CD4-positive, alpha-beta T cell treated with Interleukin-4 for 1 hour (primary cell): ENCODE measurements around the gene STAC2.
"Not testable (repeated sequence)": the region's sequence is repeated elsewhere in the genome, so short reads cannot be mapped to it uniquely, and the experiment has no call there.

ENCODE experiments used
- DNase-seq, 2 donors: peaks; one replicate each; pipeline ENCODE4 v3.0.0-alpha.2; 2020 to 2022

The STAC2 gene

DNA sequence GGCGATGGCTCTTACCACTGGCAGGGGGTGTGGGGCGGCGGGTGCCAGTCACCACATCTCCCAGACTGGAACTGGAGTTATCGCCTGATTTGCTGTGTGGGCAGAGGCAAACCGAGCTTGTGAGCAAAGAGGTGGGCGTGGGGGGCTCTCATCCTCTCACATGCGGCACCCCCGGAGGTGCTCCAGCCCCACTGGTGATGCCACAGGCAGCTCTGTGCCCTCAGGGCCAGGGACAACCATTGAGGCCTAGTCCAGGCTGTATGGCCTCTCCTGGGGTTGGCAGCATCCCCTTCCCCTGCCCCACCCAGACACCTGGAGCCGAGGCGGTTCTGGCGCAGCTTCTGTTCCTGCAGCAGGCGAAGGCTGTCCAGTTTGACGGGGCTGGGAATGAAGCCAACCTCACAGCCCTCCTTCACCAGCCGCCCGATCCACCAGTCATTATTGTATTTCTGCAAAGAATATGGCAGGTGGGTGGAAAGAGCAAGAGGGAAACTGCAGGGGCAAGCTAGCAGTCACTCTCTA lies 39.2 kb downstream of the STAC2 start:
- no peak for DNase-seq

DNA sequence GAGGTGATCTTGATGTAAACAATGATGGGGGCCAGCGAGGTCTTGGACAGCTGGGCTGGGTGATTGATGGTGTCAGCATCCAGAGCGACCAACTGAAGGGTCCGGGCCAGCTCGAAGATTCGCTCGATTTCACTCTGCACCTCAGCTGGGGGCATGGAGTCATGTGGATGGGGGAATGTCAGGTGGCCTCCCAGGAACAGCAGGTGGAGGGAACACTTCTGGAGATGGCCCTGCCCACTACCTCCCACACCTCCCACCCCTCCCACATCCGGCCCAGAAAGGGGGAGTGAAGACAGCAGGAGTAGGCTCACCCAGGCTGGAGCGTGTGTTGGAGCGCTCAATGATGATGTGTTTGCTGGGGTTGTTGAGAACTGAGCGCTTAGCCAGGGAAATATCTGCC lies 42.0 kb downstream of the STAC2 start:
- no peak for DNase-seq

- no peak for DNase-seq
Observed at GRCh38 chr17:39183045-39183444, 42.7 kb downstream of the STAC2 start.

GRCh38 chr17:39181303-39181702 lies 44.4 kb downstream of the STAC2 start:
- no peak for DNase-seq

DNA sequence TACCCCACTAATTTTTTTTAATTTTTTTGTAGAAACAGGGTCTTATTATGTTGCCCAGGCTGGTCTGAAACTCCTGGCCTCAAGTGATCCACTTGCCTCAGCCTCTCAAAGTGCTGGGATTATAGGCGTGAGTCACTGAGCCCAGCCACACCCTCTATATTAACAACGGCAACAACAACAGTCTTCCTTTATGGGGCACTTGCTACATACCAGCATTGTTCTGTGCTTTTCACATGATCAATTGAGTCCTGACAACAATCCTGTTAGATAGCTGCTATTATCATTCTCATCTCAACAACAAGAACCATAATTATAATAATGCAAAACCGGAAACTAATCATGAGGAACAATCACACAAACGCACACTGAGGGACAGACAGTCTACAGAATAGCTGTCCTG lies 47.2 kb downstream of the STAC2 start:
- no peak for DNase-seq

DNA sequence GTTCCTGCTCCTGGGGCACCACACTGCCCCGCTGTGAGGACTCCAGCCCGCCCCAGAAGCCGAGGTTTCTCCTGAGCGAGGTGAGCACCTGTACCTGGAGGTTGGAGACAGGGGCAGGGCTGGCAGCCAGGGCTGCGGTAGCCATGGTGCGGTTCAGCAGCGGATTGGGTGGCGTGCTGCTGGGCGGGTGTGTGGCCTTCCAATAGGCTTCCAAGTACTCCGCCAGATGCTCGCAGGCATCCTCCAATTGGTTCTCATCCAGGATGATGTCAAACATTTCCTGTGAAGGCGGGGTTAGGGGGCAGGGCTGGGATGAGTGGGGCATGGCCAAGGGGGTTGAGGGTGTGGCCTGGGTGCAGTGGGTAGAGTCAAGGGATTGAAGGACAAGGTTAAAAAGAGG lies 48.5 kb downstream of the STAC2 start:
- DNase-seq, result no peak

DNA sequence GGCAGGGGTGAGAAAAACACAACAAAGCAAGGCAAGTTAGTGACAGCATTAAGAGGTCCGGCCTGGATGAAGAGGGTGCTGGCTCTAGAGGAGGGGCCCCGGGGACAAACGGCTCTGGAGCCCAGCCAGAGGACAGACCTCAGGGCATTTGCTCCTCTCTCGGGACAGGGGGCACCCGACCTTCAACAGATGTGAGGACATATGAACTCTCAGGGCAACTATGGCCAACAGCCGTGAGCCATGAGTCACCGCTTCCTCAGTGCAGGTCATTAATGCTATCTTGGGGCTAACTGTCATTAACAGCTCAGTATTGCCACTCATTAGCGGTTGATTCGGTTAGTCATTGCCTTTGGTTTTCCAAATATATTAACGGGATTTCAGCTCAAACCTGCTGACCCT lies 50.1 kb downstream of the STAC2 start:
- DNase-seq, result no peak

GRCh38 chr17:39174920-39175694 lies 50.6 kb downstream of the STAC2 start:
- DNase-seq, result peak; percentile 79

DNA sequence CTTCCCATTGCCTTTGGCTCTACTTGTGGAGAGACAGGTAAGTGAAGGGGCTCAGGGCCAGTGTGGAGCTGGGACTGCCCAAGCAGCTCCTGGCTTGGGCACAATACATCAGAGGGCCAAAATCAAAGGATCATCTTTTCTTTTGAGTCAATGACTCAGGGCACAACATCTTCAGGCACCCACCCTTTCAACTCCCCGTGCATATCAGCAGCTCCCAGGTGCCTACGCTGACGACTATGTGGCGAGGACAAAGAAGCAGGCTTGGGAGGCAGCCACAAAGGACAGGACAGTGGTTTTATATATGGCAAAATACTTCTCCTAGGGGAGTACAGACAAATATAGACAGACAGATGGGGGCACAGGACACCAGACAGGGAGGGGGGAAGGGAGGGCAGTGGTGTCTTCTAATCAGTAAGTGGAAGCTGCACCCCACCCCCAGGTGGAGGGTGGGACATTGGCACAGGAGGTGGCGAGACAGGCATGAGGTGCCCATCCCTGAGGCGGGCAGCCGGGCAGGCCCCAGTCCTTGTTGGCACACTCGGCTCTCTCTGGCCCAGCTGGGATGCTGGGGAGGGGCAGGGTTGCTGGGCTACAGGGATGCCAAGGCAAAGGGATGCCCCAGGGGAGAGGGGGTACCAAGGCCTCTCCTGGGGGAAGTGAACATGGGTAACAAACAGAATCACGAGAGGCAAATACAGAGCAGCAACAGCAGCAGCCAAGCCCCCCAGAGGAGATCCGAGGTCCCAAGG lies 52.0 kb downstream of the STAC2 start:
- no peak for DNase-seq

GRCh38 chr17:39173080-39173479 lies 52.7 kb downstream of the STAC2 start:
- DNase-seq, result no peak

GRCh38 chr17:39171933-39172332 lies 53.8 kb downstream of the STAC2 start:
- DNase-seq, result no peak

- DNase-seq, result no peak
Observed at GRCh38 chr17:39170558-39170957, 55.2 kb downstream of the STAC2 start.

DNA sequence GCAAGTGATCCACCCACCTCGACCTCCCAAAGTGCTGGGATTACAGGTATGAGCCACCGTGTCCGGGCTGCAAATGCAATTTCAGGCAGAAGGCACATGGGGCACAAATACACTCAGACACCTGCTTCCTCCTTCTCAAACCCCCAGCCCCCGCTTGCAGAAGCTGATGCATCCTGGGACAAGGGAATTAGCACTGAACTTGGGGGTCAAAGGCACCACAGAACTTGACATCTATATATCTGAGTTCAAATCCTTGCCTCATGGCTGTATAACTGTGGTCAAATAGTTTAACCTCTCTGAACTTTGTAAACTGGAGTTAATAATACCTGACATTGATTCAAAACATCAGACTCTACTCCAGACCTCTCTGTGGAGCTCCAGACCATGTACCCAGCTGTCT lies 55.6 kb downstream of the STAC2 start:
- DNase-seq, result no peak

DNA sequence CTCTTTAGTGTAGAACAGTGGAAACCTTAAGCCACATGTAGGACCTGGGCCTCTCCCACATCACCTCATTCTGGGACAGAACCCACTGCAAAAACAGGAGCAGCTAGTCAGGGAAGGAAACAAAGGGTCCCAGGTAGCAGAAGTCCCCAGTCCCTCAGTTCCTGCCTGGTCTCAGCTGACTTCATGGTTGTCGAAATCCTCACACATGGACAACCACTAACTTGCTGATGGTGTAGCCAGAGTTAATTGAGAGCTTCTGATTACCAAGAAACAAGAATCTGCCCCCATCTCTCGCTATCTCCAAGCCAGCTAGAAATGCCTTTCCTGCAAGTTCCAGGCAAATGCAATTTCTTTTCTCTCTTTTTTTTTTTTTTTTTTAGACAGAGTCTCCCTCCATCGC lies 56.2 kb downstream of the STAC2 start:
- DNase-seq, result no peak

DNA sequence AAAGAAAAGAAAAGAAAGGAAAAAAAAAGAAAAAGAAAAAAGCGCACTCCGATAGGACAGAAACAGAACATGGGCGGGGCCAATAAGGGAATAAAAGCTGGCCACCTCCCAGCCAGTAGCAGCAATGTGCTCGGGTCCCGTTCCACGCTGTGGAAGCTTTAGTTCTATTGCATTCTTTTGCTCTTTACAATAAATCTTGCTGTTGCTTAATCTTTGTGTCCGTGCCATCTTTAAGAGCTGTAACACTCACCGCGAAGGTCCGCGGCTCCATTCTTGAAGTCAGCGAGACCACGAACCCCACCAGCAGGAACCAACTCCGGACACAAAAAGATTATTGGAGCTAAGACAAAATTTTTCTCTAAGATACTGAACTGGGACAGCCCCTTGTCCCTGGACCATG lies 56.6 kb downstream of the STAC2 start:
- no peak for DNase-seq

DNA sequence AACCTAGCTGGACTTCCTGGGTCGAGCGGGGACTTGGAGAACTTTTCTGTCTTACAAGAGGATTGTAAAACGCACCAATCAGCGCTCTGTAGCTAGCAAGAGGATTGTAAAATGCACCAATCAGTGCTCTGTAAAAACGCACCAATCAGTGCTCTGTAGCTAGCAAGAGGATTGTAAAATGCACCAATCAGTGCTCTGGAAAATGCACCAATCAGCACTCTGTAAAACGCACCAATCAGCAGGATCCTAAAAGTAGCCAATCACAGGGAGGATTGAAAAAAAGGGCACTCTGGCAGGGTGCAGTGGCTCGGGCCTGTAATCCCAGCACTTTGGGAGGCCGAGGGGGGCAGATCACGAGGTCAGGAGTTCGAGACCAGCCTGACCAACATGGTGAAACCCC lies 57.2 kb downstream of the STAC2 start:
- not testable (repeated sequence) for DNase-seq

GRCh38 chr17:39167476-39167875 lies 58.3 kb downstream of the STAC2 start:
- peak in 1 of 2 donors; percentile 23 for DNase-seq

- DNase-seq, result no peak
Observed at GRCh38 chr17:39166437-39167335, 59.1 kb downstream of the STAC2 start.

- no peak for DNase-seq
Observed at GRCh38 chr17:39165841-39166349, 59.9 kb downstream of the STAC2 start, which contains the start of gene ARL5C. Gene ARL5C, minus strand, starts transcription at chr17:39166161. Its CDS starts 401 bp downstream, at chr17:39165760.

- DNase-seq, result no peak
Observed at GRCh38 chr17:39165178-39165840, 60.4 kb downstream of the STAC2 start.

GRCh38 chr17:39164675-39165143 lies 61.0 kb downstream of the STAC2 start:
- peak; percentile 80 to 81 for DNase-seq

GRCh38 chr17:39161962-39162361 lies 63.8 kb downstream of the STAC2 start:
- no peak for DNase-seq
